Measurements from ENCODE around the gene RND3.

The RND3 gene

GRCh38 chr2:150441784-150442183 is 45.7 kb downstream of the RND3 start:
- DNase-seq (ENCODE audit: low read depth in 2 of 3, low spot score in 1 of 3): no peak

- DNase-seq (ENCODE audit: low read depth in 2 of 3, low spot score in 1 of 3): no peak
Measured at GRCh38 chr2:150441226-150441625, 46.2 kb downstream of the RND3 start.

- no peak for DNase-seq (ENCODE audit: low read depth in 2 of 3, low spot score in 1 of 3)
Measured at GRCh38 chr2:150438654-150439053, 48.8 kb downstream of the RND3 start.

- no peak for DNase-seq (ENCODE audit: low read depth in 2 of 3, low spot score in 1 of 3)
Measured at GRCh38 chr2:150438041-150438440, 49.4 kb downstream of the RND3 start.

- no peak for DNase-seq (ENCODE audit: low read depth in 2 of 3, low spot score in 1 of 3)
Measured at GRCh38 chr2:150432312-150432625, 55.2 kb downstream of the RND3 start.

- DNase-seq (ENCODE audit: low read depth in 2 of 3, low spot score in 1 of 3): no peak
Measured at GRCh38 chr2:150431561-150432311, 55.7 kb downstream of the RND3 start.

- DNase-seq (ENCODE audit: low read depth in 2 of 3, low spot score in 1 of 3): no peak
Measured at GRCh38 chr2:150429384-150429961, 58.0 kb downstream of the RND3 start.

- no peak for DNase-seq (ENCODE audit: low read depth in 2 of 3, low spot score in 1 of 3)
Measured at GRCh38 chr2:150428641-150429040, 58.8 kb downstream of the RND3 start.

- DNase-seq (ENCODE audit: low read depth in 2 of 3, low spot score in 1 of 3): no peak
Measured at GRCh38 chr2:150427298-150427697, 60.2 kb downstream of the RND3 start.

GRCh38 chr2:150426724-150427123 is 60.7 kb downstream of the RND3 start:
- no peak for DNase-seq (ENCODE audit: low read depth in 2 of 3, low spot score in 1 of 3)

- no peak for DNase-seq (ENCODE audit: low read depth in 2 of 3, low spot score in 1 of 3)
Measured at GRCh38 chr2:150426315-150426714, 61.2 kb downstream of the RND3 start.

- no peak for DNase-seq (ENCODE audit: low read depth in 2 of 3, low spot score in 1 of 3)
Measured at GRCh38 chr2:150425121-150425955, 62.1 kb downstream of the RND3 start.

- no peak for DNase-seq (ENCODE audit: low read depth in 2 of 3, low spot score in 1 of 3)
Measured at GRCh38 chr2:150424406-150424805, 63.1 kb downstream of the RND3 start.

- DNase-seq (ENCODE audit: low read depth in 2 of 3, low spot score in 1 of 3): no peak
Measured at GRCh38 chr2:150421126-150421651, 66.3 kb downstream of the RND3 start.

- no peak for DNase-seq (ENCODE audit: low read depth in 2 of 3, low spot score in 1 of 3)
Measured at GRCh38 chr2:150418916-150419315, 68.6 kb downstream of the RND3 start.

All from stimulated activated CD4-positive, alpha-beta T cell treated with anti-CD3 and anti-CD28 coated beads, Interleukin-12 subunit alpha, Interleukin-12 subunit beta, amount 100 ng/mL, for 48 hours (primary cell).